Measurements from ENCODE around the gene ANTXR2. TPM values are rescaled to one million over a fixed set of nuclear protein-coding genes. Genes with fewer than 3 reads are reported as not detected.

Gene ANTXR2
- total RNA-seq, 2 experiments from 2014 or later: 15.3 to 16.7 TPM

DNA sequence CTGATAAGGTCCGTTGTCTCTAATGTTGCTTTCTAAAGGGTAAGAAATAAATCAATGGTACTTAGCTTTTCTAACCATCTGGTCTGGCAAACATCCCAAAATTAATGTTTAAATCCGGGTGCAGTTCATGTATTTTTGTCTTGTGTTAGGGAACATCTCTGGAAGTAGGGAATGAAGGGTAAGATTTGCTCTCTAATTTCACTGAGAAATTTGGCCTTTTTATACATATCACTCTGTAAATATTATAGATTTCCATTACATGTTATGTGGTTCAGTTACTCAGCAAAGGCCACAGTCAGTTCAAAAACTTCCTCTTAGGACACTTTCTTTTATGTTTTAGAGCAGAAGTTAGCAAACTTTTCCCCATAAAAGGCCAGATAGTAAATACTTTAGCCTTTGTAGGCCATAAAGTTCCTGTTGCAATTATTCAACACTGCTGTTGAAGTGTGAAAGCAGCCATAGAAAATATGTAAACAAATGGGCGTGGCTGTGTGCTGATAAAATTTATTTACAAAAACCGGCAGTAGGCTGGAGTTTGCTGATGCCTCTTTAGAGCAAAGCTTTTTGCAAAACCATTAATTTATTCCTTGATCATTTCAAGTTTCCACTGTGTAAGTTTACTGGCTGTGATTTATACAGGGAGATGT is 218.1 kb downstream of the ANTXR2 start:
- POLR2A ChIA-PET: no interaction called here
- Histone ChIP-seq H3K36me3 (ENCODE audit: insufficient read depth, low read length) (no peaks in the 10 kb centered on the region), H3K27ac (ENCODE audit: low read depth in 1 of 2, low read length in 2 of 2) (no peak overlapping the region), H3K27me3 (ENCODE audit: control insufficient read depth in 1 of 2, insufficient read depth in 2 of 2, low read length in 2 of 2) (no peaks in the 10 kb centered on the region), H3K4me3 (ENCODE audit: low read length) (no peak overlapping the region), H3K9me3 (ENCODE audit: control insufficient read depth in 1 of 2, insufficient read depth in 1 of 2, low read length in 2 of 2) (no peaks in the 10 kb centered on the region), H3K4me1 (ENCODE audit: insufficient read depth, low read length) (no peaks in the 10 kb centered on the region)
- H3K27me3 Mint-ChIP-seq: no peaks in the 10 kb centered on the region
- intact Hi-C loops (cut with DNase I, micrococcal nuclease): no loop called here
- CTCF ChIA-PET: interaction anchor here (1.1 kb wide), 1 partner anchor 11 kb away, joined by 4 read pairs; no protein-coding TSS in a partner anchor
- TF ChIP-seq, protein P1, sequence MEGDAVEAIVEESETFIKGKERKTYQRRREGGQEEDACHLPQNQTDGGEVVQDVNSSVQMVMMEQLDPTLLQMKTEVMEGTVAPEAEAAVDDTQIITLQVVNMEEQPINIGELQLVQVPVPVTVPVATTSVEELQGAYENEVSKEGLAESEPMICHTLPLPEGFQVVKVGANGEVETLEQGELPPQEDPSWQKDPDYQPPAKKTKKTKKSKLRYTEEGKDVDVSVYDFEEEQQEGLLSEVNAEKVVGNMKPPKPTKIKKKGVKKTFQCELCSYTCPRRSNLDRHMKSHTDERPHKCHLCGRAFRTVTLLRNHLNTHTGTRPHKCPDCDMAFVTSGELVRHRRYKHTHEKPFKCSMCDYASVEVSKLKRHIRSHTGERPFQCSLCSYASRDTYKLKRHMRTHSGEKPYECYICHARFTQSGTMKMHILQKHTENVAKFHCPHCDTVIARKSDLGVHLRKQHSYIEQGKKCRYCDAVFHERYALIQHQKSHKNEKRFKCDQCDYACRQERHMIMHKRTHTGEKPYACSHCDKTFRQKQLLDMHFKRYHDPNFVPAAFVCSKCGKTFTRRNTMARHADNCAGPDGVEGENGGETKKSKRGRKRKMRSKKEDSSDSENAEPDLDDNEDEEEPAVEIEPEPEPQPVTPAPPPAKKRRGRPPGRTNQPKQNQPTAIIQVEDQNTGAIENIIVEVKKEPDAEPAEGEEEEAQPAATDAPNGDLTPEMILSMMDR (IDR thresholded peaks at IDR 0.05): no peak
- H3K4me3 Mint-ChIP-seq: no peak overlapping the region
- no peak overlapping the region for H3K27ac Mint-ChIP-seq
- ATAC-seq (ENCODE audit: poor library complexity): no peak
- H3K9me3 Mint-ChIP-seq: no peaks in the 10 kb centered on the region
- no peak for DNase-seq
- no peaks in the 10 kb centered on the region for H3K36me3 Mint-ChIP-seq (ENCODE audit: low read depth)
- H3K4me1 Mint-ChIP-seq (ENCODE audit: low read depth): no peaks in the 10 kb centered on the region

DNA sequence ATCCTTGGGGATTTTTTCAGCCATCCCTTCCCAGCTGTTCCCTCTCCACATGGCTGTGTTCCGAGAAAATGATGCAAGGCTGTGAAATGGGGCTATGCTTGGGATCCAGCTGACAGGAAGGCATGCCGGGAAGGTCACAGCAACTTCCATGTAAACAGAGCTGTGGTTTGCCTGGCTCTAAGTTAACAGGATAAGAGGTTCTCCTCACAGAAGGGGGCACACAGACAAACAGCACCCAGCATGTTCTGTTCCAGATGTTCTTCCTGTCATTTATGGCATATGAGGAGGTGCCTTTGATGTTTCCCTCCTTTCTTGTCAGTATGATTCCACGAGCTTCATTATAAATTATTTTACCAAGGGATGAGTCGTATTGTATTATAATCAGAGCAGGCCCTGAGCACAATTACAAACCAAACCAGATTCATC is 220.7 kb downstream of the ANTXR2 start:
- H3K27me3 Mint-ChIP-seq: peaks cover 7% of the 10 kb centered on the region
- no peaks in the 10 kb centered on the region for H3K9me3 Mint-ChIP-seq
- Histone ChIP-seq H3K4me3 (ENCODE audit: low read length) (no peak overlapping the region), H3K9me3 (ENCODE audit: control insufficient read depth in 1 of 2, insufficient read depth in 1 of 2, low read length in 2 of 2) (no peaks in the 10 kb centered on the region), H3K27me3 (ENCODE audit: control insufficient read depth in 1 of 2, insufficient read depth in 2 of 2, low read length in 2 of 2) (no peaks in the 10 kb centered on the region), H3K4me1 (ENCODE audit: insufficient read depth, low read length) (no peaks in the 10 kb centered on the region), H3K36me3 (ENCODE audit: insufficient read depth, low read length) (no peaks in the 10 kb centered on the region), H3K27ac (ENCODE audit: low read depth in 1 of 2, low read length in 2 of 2) (no peak overlapping the region)
- intact Hi-C loops (cut with DNase I, micrococcal nuclease): no loop called here
- H3K36me3 Mint-ChIP-seq (ENCODE audit: low read depth): no peaks in the 10 kb centered on the region
- TF ChIP-seq, protein P1 (IDR thresholded peaks at IDR 0.05): no peak
- no peak overlapping the region for H3K4me3 Mint-ChIP-seq
- ChIA-PET CTCF (no interaction called here), POLR2A (no interaction called here)
- no peak overlapping the region for H3K27ac Mint-ChIP-seq
- no peak for DNase-seq
- H3K4me1 Mint-ChIP-seq (ENCODE audit: low read depth): no peaks in the 10 kb centered on the region
- ATAC-seq (ENCODE audit: poor library complexity): no peak

DNA sequence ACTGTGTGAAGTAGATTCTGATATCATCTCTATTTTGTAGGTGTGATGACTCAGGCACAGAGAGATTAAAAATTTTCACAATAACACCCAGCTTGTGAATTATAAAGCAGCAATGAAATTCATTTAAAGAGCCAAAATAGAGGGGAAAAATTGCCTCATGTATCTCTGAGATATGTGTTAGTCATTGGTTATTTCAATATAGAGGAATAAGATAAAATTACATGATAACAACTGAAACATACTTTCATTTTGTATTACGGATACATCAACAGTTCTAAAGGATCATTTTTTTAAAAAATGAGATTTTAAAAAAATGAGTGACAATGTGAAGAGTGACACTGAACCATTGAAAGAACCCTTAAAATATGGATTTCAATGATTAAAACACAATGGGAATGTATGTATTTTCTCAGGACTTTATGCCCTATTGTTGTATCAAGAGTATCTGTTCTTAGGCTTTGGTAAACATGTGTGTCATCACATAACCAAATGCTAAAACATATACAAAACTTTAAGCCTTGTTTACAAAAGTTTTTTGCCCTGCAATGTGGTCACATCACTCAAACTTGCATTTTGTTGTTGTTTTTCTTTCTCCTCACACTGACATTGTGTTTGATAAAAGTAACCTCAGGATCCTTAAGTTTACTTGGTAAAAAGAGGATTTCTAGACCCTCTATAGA is 221.3 kb downstream of the ANTXR2 start:
- H3K36me3 ChIP-seq (ENCODE audit: insufficient read depth, low read length): no peaks in the 10 kb centered on the region
- H3K4me1 ChIP-seq (ENCODE audit: insufficient read depth, low read length): no peaks in the 10 kb centered on the region
- Mint-ChIP-seq H3K27ac (no peak overlapping the region), H3K36me3 (ENCODE audit: low read depth) (no peaks in the 10 kb centered on the region), H3K27me3 (peaks cover 13% of the 10 kb centered on the region), H3K4me3 (no peak overlapping the region), H3K4me1 (ENCODE audit: low read depth) (no peaks in the 10 kb centered on the region), H3K9me3 (no peaks in the 10 kb centered on the region)
- ATAC-seq (ENCODE audit: poor library complexity) (no peak), DNase-seq (no peak)
- no peak overlapping the region for H3K4me3 ChIP-seq (ENCODE audit: low read length)
- ChIA-PET POLR2A (no interaction called here), CTCF (no interaction called here)
- TF ChIP-seq, protein P1 (IDR thresholded peaks at IDR 0.05): no peak
- H3K9me3 ChIP-seq (ENCODE audit: control insufficient read depth in 1 of 2, insufficient read depth in 1 of 2, low read length in 2 of 2): no peaks in the 10 kb centered on the region
- no peak overlapping the region for H3K27ac ChIP-seq (ENCODE audit: low read depth in 1 of 2, low read length in 2 of 2)
- intact Hi-C loops (cut with DNase I, micrococcal nuclease): no loop called here
- H3K27me3 ChIP-seq (ENCODE audit: control insufficient read depth in 1 of 2, insufficient read depth in 2 of 2, low read length in 2 of 2): no peaks in the 10 kb centered on the region

Other genes starting within 250 kb of the ANTXR2 start
- 1 to 10 TPM; 4.2 to 5.1 TPM for gene PRDM8, start 124.3 kb upstream of the ANTXR2 start, total RNA-seq
- under 1 TPM; 0.05 to 0.06 TPM for gene FGF5, start 193.4 kb upstream of the ANTXR2 start, total RNA-seq

Data from CD4-positive, alpha-beta T cell (primary cell).